ENCODE measurements around the gene RIBC1.
"Not testable (repeated sequence)": the region's sequence is repeated elsewhere in the genome, so short reads cannot be mapped to it uniquely, and the experiment has no call there.

Gene RIBC1

GRCh38 chrX:53422861-53423306 lies at the start of gene RIBC1:
RIBC1 (plus strand) TSS chrX:53422873; CDS start chrX:53426277, 3,404 bp downstream.
- DNase-seq (ENCODE audit: low spot score): no peak

GRCh38 chrX:53373307-53373706 lies 49.4 kb upstream of the RIBC1 start:
- DNase-seq (ENCODE audit: low spot score): no peak

- no peak for DNase-seq (ENCODE audit: low spot score)
Observed at GRCh38 chrX:53374222-53374820, 48.4 kb upstream of the RIBC1 start.

GRCh38 chrX:53374923-53375322 lies 47.8 kb upstream of the RIBC1 start:
- DNase-seq (ENCODE audit: low spot score): no peak

- no peak for DNase-seq (ENCODE audit: low spot score)
Observed at GRCh38 chrX:53376888-53377287, 45.8 kb upstream of the RIBC1 start.

GRCh38 chrX:53377464-53377863 lies 45.2 kb upstream of the RIBC1 start:
- no peak for DNase-seq (ENCODE audit: low spot score)

- DNase-seq (ENCODE audit: low spot score): no peak
Observed at GRCh38 chrX:53379008-53379710, 43.5 kb upstream of the RIBC1 start.

GRCh38 chrX:53379747-53380146 lies 42.9 kb upstream of the RIBC1 start:
- no peak for DNase-seq (ENCODE audit: low spot score)

- no peak for DNase-seq (ENCODE audit: low spot score)
Observed at GRCh38 chrX:53383376-53384076, 39.1 kb upstream of the RIBC1 start.

- DNase-seq (ENCODE audit: low spot score): no peak
Observed at GRCh38 chrX:53395605-53396298, 26.9 kb upstream of the RIBC1 start.

GRCh38 chrX:53398216-53398615 lies 24.5 kb upstream of the RIBC1 start:
- no peak for DNase-seq (ENCODE audit: low spot score)

GRCh38 chrX:53403535-53403934 lies 19.1 kb upstream of the RIBC1 start:
- no peak for DNase-seq (ENCODE audit: low spot score)

GRCh38 chrX:53412446-53412845 lies 10.2 kb upstream of the RIBC1 start:
- DNase-seq (ENCODE audit: low spot score): no peak

GRCh38 chrX:53420351-53420750 lies 2.3 kb upstream of the RIBC1 start:
- not testable (repeated sequence) for DNase-seq (ENCODE audit: low spot score)

- DNase-seq (ENCODE audit: low spot score): no peak
Observed at GRCh38 chrX:53421125-53421524, 1.5 kb upstream of the RIBC1 start.

GRCh38 chrX:53421772-53422085 lies 944 bp upstream of the RIBC1 start:
- DNase-seq (ENCODE audit: low spot score): no peak

- peak; percentile 95 for DNase-seq (ENCODE audit: low spot score)
Observed at GRCh38 chrX:53422086-53422860, 400 bp upstream of the RIBC1 start, which contains the start of gene SMC1A. SMC1A (minus strand) TSS chrX:53422654; CDS start chrX:53422600, 54 bp downstream.

- DNase-seq (ENCODE audit: low spot score): no peak
Observed at GRCh38 chrX:53429755-53430154, 7.1 kb downstream of the RIBC1 start.

GRCh38 chrX:53430231-53430630 lies 7.6 kb downstream of the RIBC1 start:
- DNase-seq (ENCODE audit: low spot score): no peak

GRCh38 chrX:53433651-53434639 lies 11.3 kb downstream of the RIBC1 start, which contains the start of gene HSD17B10:
HSD17B10 (minus strand) TSS chrX:53434370; CDS start chrX:53434345, 25 bp downstream.
- peak; percentile 84 for DNase-seq (ENCODE audit: low spot score)
